Inferior parietal cortex (tissue), 1 donor: ENCODE results near the gene DSCAM.
"Not testable (repeated sequence)": the region's sequence is repeated elsewhere in the genome, so short reads cannot be mapped to it uniquely, and the experiment has no call there.

Experiments used
- DNase-seq: peaks from one replicate; pipeline ENCODE4 v3.0.0-alpha.2; 2016; ENCODE audit errors: extremely low spot score

The DSCAM gene

DNA sequence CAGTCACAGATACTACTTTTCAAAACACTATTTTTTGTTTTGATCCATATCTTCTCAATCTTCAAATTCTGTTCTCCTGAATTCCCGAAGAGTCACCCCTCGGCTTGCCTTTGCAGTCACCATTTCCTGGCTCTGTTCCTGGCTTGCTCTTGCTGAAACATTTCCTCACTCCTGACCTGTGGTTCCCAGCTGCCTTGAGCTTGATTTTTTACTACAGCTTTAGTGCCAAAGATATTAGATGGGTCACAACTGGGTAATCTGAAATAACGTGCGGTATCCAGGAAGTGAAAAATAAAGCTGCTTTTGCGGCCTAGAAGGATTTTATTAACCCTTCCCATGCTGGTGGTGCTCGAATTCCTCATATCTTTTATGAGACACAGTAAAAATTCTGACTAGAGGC is 660.9 kb downstream of the DSCAM start:
- DNase-seq = no peak

- no peak for DNase-seq
Measured at GRCh38 chr21:40185208-40185607, 661.8 kb downstream of the DSCAM start.

DNA sequence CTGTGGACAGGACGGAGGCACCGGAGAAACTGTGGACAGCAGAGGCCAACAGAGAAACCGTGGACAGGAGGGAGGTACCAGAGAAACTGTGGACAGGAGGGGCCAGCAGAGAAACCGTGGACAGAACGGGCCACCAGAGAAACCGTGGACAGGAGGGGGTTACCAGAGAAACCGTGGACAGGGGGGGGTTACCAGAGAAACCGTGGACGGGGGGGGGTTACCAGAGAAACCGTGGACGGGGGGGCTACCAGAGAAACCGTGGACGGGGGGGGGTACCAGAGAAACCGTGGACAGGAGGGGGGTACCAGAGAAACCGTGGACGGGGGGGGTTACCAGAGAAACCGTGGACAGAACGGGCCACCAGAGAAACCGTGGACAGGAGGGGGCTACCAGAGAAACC is 664.5 kb downstream of the DSCAM start:
- not testable (repeated sequence) for DNase-seq

DNA sequence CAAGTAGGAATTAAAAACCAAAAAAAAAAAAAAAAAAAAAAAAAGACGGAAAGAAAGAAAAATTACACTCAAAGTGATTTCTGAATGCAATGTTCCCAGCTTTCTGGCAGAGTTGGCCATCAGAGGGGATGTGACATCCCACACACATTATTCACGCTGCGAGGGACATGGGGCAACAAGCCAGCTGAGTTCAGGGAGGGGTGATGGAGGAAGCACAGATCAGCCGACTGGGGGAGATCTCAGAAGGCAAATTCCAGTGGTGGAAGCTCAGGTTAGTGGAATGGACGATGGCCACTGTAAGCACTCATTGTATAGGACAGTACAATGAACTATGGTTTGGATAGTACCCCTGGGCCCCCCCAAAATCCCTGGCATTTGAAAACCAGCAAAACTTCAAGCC is 667.8 kb downstream of the DSCAM start:
- DNase-seq = no peak

- DNase-seq = no peak
Measured at GRCh38 chr21:40178726-40179125, 668.2 kb downstream of the DSCAM start.

- no peak for DNase-seq
Measured at GRCh38 chr21:40177979-40178378, 669.0 kb downstream of the DSCAM start.

- no peak for DNase-seq
Measured at GRCh38 chr21:40176724-40177123, 670.2 kb downstream of the DSCAM start.

DNA sequence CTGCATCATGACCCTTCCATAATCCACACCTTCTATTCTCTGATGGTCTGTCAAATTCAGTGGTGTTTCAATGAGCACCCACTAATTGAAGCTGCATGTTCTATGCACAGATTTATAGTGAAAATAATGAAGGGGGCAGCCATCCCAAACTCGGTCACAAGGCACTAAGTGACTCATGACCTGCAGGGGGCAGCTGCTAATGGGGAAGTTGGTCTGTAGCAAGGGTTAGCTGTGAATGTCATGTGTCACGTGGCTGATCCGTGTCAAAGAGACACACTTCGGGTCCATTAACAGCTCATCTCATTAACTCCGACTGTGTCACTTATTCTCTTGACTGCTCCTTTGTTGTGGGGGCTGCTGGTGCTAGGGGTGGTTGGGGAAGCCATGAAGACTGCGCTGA is 673.1 kb downstream of the DSCAM start:
- no peak for DNase-seq

DNA sequence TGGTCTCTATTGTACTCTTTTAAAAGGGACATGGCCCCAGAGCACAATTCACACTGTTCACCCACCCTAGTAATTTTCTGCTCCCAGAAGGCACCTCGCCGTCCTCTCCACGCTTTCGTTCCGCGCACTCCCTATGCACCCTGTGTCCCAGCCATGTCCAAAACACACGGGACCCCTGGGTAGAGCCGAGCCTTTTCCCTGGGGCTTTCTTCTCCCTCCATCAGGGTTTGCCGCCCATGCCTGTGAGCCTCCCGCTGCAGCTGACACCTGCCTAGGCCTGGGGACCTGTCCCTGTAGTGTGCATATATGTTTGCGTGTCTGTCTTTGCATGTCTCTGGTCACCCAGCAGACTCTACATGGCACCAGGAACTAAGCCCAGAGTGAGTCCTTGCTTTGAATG is 677.0 kb downstream of the DSCAM start:
- no peak for DNase-seq

GRCh38 chr21:40166291-40166843 is 680.6 kb downstream of the DSCAM start:
- DNase-seq = no peak

DNA sequence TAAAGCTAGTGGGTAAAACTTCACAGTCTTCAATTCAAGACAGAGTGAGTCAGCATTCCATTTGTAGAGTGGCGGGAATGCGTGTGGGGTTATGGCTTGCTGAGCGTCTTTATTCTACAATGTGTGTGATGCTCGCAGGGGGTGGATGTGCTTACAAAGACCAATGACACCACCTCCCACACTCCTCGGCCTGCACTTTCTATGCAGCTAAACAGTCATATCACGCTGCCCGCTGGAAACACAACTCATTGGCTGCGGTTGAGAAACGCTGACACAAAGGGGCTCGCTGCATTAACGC is 681.2 kb downstream of the DSCAM start:
- no peak for DNase-seq

DNA sequence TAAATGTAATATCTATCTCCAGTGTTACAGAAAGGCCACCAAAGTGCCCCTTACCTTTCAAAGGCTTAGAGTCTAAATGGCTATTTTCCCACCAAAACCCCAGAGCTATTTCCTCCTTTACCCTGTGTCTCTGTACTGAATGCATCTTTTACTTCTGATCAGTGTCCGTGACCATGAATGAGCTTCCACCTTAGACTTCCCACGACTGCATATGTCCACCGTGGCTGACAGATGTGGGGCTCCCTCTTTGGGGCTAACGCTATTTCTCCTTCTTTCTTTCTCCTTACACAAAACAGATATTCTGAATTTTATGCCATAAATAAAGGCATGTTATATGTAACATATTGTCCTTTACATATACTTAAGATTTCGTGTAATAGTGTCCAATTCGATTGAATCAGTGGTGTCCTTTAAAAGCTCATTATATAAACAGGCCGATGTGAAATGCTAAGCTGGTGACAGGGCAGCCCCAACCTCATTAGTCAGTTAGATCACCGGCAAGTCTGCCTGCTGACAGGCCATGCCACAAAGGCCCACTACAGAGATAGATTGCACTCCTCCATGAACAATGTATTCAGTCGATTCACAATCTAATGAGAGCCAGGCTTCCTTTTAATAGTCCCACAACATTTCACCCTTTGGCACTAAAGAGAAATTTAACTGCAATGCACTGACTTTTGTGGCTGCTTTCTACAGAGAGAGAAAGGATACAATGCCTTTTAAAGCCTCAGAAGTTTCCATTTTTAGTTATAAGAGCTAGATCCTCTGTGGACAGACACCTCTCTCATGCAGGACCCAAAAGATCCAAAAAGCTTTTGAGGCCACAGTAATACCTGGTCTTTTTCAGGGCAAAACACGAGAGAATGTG is 681.8 kb downstream of the DSCAM start:
- DNase-seq = no peak

DNA sequence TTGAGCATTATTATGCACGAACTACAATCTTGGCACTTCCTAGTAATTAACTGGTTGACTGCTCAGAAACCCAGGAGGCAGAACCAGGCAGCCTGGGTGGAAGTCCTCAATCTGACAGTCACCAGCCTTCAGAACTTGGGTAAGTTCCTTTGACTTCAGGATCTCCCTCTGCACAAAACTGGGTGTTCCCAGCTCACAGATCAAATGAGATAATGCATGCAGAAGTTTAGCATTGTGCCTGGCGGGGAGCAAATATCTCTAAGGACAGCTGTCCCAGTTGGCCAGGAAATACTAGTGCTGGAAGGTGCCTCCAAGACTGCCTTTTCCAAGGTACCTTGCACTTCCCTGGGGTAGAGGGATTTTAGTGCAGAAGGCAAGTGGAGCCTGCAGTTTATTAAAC is 684.9 kb downstream of the DSCAM start:
- DNase-seq = no peak

GRCh38 chr21:40160911-40161310 is 686.0 kb downstream of the DSCAM start:
- no peak for DNase-seq

GRCh38 chr21:40158366-40158765 is 688.6 kb downstream of the DSCAM start:
- DNase-seq = no peak

DNA sequence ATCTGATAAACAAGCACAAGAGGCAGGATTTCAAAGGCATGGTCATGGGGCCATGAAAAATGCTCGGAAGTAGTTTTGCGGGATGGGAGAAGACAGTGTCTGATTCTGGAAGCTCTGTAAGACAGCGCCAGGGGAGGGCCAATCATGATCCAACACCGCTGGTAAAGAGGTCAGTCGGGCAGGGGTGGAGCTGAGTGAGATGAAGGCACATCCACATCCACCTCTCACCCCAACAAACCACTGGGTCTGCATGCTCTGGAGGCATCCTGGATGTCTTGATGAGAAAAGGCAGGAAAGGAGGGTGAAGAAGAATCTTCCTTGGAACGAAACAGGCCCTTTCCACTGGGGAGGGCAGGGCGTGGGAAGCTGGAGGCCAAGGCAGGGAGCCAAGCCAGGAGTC is 691.4 kb downstream of the DSCAM start:
- no peak for DNase-seq

- no peak for DNase-seq
Measured at GRCh38 chr21:40153351-40153750, 693.6 kb downstream of the DSCAM start.

- no peak for DNase-seq
Measured at GRCh38 chr21:40152476-40152875, 694.5 kb downstream of the DSCAM start.

GRCh38 chr21:40151611-40152010 is 695.3 kb downstream of the DSCAM start:
- no peak for DNase-seq

DNA sequence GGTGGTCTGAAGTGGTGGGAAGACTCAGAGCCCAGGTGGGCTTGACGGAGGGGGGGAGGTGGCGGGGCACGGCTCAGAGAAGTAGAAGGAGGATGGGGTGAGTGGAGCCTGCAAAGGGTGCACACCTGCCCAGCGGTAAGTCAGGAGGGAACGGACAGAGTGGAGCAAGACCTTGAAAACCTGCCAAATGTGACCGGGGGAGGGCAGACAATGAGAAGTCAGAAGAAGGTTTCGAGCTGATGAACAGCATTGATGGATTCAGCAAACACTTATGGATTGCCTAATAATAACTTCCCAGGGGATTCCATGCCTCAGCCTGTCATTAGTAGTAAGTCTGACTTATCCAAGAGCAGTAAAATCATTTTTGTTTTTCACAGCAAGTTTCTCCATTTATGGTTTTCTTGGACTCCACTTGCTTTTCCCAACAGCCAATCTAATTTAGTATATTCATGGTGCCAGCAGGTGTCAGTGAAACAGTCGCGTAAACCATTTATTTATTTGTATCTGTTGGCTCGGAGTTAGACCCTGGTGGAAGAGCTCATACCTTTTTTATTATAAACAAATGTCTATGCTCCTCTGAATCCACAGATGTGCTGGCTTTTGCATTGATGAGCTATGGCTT is 700.6 kb downstream of the DSCAM start:
- DNase-seq = no peak

DNA sequence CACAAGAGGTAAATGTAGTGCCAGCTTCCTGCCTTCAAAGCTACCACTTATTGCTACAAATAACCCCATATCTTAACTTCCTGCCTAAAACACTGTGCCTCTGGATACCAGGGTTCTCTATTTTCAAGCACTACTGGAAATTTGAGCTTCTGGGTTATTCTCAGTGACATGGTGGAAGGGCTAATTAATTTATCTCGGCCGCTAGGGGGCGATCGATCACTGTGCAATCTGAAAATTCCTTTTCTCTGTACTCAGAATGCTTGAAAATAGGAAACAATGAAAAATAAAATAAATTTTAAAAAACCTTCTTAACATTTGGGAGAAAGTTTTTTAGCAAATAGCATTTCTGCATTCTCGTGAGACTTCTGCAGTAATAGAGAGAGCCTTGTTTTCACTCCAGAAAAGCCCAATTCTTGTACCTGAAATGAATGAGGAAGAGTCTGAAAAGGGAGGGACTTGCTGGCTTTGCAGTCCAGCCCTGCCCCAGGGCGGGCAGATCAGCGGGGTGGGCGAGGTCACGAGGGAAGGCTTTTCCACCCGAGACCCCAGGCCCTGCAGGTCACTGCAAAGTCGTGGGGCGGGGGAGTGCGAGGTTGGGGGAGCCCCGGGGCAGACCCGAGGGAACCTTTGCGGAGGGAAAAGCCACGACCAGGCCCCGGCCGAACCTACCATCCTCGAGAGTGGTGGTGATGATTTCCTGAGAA is 703.0 kb downstream of the DSCAM start:
- peak; percentile 88 for DNase-seq

DNA sequence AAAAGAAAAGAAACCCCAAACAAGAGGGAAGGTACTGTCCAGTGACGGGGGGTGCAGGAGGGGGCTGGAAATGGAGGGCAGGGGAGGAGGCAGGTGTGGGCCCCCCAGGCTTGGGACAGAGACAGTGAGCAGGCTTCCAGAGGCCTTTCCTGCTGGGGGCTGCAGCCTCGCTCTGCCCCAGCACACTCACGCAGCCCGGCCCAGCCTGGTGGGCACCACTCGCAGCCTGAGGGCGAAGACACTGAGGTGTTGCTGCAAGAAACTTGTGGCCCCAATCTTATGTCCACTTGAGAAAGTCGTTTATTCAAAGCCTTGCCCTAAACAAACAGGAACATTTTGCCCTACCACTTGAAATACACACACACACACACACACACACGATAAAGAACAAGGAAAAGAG is 705.3 kb downstream of the DSCAM start:
- no peak for DNase-seq

DNA sequence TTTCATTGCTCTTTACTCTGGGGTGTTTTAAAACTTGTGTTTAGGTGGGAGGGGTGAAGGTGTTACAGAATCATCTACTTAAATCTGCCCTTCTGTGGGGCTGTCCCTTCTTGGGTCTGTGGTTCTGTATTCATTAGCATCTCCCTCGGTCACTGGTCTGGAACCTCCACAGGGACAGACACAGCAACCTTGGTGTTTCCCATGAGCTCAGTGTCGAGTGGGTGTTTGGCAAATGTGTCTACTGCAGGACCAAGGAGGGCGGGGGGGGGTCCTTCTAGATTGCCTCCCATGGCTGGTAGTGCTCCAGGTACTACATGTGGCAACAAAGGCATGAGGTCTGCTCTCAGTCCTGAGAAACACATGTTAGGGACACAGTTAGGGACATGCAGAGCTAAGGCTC is 706.3 kb downstream of the DSCAM start:
- DNase-seq = no peak
